HCT116 (cell line): ENCODE results near the gene HACE1.
"Not testable (repeated sequence)": the region's sequence is repeated elsewhere in the genome, so short reads cannot be mapped to it uniquely, and the experiment has no call there.

Source experiments
- CEBPB ChIP-seq: IDR thresholded peaks from 2 replicates; pipeline ENCODE4 v1.6.1; 2012; ENCODE audit warnings: low read depth
- CTCF ChIP-seq, 3 experiments: fragments of 200-600 bp in 1 of 3; sonication (generic) in 1 of 3; IDR thresholded peaks in 2 of 3; conservative IDR thresholded peaks in 1 of 3; 2 replicates each; pipeline ENCODE4 v1.5.1; 2012 to 2017; ENCODE audit warnings: low read depth in 2 of 3, low read length in 2 of 3, antibody characterized with exemption in 1 of 3, borderline replicate concordance in 1 of 3, control low read depth in 1 of 3, mild to moderate bottlenecking in 1 of 3, mixed read lengths in 1 of 3, mixed run types in 1 of 3, moderate library complexity in 1 of 3; ENCODE audit not compliant: insufficient read depth in 1 of 3
- POLR2A ChIP-seq: IDR thresholded peaks from 2 replicates; pipeline ENCODE4 v1.7.0; 2011; ENCODE audit warnings: borderline replicate concordance; ENCODE audit not compliant: insufficient read depth, insufficient read length; ENCODE audit errors: extremely low read depth

DNA sequence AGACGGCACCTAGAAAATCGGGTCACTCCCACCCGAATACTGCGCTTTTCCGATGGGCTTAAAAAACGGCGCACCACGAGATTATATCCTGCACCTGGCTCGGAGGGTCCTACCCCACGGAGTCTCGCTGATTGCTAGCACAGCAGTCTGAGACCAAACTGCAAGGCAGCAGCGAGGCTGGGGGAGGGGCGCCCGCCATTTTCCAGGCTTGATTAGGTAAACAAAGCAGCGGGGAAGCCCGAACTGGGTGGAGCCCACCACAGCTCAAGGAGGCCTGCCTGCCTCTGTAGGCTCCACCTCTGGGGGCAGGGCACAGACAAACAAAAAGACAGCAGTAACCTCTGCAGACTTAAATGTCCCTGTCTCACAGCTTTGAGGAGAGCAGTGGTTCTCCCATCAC, 122.2 kb downstream of the HACE1 start:
- not testable (repeated sequence) for TF ChIP-seq CEBPB; CTCF (IDR thresholded peaks at IDR 0.05 in 2 of 3, conservative IDR thresholded peaks at IDR 0.05 in 1 of 3; ENCODE audit: borderline replicate concordance in 1 of 3, insufficient read depth in 1 of 3, low read depth in 2 of 3, low read length in 2 of 3); POLR2A
